Measurements from ENCODE around the gene MOB3B. TPM values are rescaled to one million over a fixed set of nuclear protein-coding genes. Genes with fewer than 3 reads are reported as not detected.
A peak's percentile ranks its signal among the peaks of the same experiment; 100 is the strongest.

MOB3B gene
- polyA plus RNA-seq, 2 of the 4 experiments (the other 2 are of a cell fraction), result 6.0 to 6.4 TPM

- TF ChIP-seq RAD21 (conservative IDR thresholded peaks at IDR 0.05 in 1 of 2, IDR thresholded peaks at IDR 0.05 in 1 of 2) (no peak), CHD2 (IDR thresholded peaks at IDR 0.05; ENCODE audit: low read length, partially characterized antibody) (no peak), CBX2 (IDR thresholded peaks at IDR 0.05; ENCODE audit: borderline replicate concordance, low read depth) (no peak), SMC3 (IDR thresholded peaks at IDR 0.05) (no peak), TP53 (CRISPR knock-in tag; IDR thresholded peaks at IDR 0.05) (no peak), FOSB (CRISPR knock-in tag; IDR thresholded peaks at IDR 0.05) (no peak)
- TF ChIP-seq, protein P1, sequence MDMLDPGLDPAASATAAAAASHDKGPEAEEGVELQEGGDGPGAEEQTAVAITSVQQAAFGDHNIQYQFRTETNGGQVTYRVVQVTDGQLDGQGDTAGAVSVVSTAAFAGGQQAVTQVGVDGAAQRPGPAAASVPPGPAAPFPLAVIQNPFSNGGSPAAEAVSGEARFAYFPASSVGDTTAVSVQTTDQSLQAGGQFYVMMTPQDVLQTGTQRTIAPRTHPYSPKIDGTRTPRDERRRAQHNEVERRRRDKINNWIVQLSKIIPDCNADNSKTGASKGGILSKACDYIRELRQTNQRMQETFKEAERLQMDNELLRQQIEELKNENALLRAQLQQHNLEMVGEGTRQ (IDR thresholded peaks at IDR 0.05), result no peak
Observed at GRCh38 chr9:27487927-27488326, 41.7 kb downstream of the MOB3B start (continued).

DNA sequence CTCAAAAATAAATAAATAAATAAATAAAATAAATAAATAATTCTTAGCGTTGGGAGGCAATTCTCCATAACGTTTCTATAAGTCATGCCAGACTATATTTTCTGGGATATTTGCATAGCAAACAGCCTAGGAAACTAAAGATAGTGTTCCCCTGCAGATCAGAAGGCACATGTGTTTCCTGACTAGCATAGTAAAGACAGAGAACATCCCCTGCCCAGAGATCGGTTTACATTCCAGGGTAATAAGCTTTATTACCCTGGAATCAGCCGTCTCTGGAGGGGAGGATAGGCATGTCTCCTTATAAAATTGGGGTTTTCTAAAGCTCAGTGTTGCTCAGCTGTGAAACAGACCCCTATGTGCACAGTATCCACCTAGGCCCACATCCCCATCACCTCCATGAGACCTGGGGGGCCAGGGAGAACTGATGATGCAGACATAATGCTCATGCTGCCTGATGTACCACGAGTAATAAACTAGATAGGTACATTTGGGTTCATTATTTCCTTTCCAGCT, 42.4 kb downstream of the MOB3B start:
- Histone ChIP-seq H3K4me3 (no peak overlapping the region), H3K27ac (no peak overlapping the region), H3K4me1 (no peaks in the 10 kb centered on the region), H3K9me3 (no peaks in the 10 kb centered on the region), H3K4me2 (no peak overlapping the region)
- DNase-seq (ENCODE audit: low read depth in 1 of 2, low spot score in 1 of 2) (no peak), ATAC-seq (no peak), FAIRE-seq (no peak)
- ChIA-PET CTCF (interaction anchor here (1.4 to 2.4 kb wide), 2 partner anchors 10 to 19 kb away, joined by 5 to 10 read pairs; no protein-coding TSS in a partner anchor), POLR2A (no interaction called here)
- 40% methylated on average over 5 of the region's 5 CpGs for WGBS (ENCODE audit: missing lambda C conversion rate)
- TF ChIP-seq ZC3H11A (IDR thresholded peaks at IDR 0.05), result 0 out of 2 replicates have a peak, but pooled peaks have one; percentile 5
- no peak for TF ChIP-seq KDM5A (IDR thresholded peaks at IDR 0.05)

DNA sequence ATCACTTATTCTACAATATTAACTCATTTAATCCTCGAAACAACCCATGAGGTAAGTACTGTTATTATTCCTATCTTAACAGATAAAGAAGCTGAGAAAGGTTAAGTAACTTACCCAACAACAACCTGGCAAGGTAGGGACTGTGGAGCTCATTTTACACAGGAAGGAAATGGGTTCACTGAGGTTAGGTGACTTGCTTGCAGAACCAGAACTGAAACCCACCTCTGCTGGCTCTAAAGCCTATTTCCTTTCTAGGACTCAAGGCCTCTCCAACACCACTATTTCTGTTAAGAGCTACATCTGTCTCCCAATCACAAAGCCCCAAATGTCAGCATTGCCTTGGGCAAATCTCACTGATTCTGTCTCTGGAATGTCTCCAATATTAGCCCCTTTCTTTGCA, 44.5 kb downstream of the MOB3B start:
- WGBS (ENCODE audit: missing lambda C conversion rate), result 65% methylated on average over 1 of the region's 1 CpG
- ChIA-PET CTCF (interaction anchor here (0.9 to 1.9 kb wide), 4 partner anchors 10 to 62 kb away, joined by 3 to 6 read pairs (median 4); partner anchors contain the start of gene MOB3B), POLR2A (no interaction called here)
- no peaks in the 10 kb centered on the region for H3K9me3 ChIP-seq
- no peak overlapping the region for H3K27ac ChIP-seq
- H3K4me2 ChIP-seq, result no peak overlapping the region
- TF ChIP-seq NR3C1 (IDR thresholded peaks at IDR 0.05) (no peak), RARB (CRISPR knock-in tag; IDR thresholded peaks at IDR 0.05) (no peak), JUN (IDR thresholded peaks at IDR 0.05) (no peak), HOXB5 (CRISPR knock-in tag; IDR thresholded peaks at IDR 0.05) (no peak), REST (IDR thresholded peaks at IDR 0.05) (no peak), EHF (CRISPR knock-in tag; IDR thresholded peaks at IDR 0.05) (no peak), RNF2 (IDR thresholded peaks at IDR 0.05; ENCODE audit: borderline replicate concordance, low read depth) (no peak), HOXB13 (CRISPR knock-in tag; IDR thresholded peaks at IDR 0.05; ENCODE audit: low read depth) (no peak), FOXS1 (CRISPR knock-in tag; IDR thresholded peaks at IDR 0.05) (no peak), ZNF302 (CRISPR knock-in tag; IDR thresholded peaks at IDR 0.05) (no peak), EP300 (IDR thresholded peaks at IDR 0.05) (no peak), MYC (IDR thresholded peaks at IDR 0.05; ENCODE audit: borderline replicate concordance, low read length) (no peak), NPAS2 (CRISPR knock-in tag; IDR thresholded peaks at IDR 0.05; ENCODE audit: borderline replicate concordance) (no peak), RAD21 (conservative IDR thresholded peaks at IDR 0.05 in 1 of 2, IDR thresholded peaks at IDR 0.05 in 1 of 2) (no peak), FOSL2 (IDR thresholded peaks at IDR 0.05) (no peak), FOSL2 (CRISPR knock-in tag; IDR thresholded peaks at IDR 0.05) (no peak), FOSB (CRISPR knock-in tag; IDR thresholded peaks at IDR 0.05) (no peak)
- TF ChIP-seq, protein P2, sequence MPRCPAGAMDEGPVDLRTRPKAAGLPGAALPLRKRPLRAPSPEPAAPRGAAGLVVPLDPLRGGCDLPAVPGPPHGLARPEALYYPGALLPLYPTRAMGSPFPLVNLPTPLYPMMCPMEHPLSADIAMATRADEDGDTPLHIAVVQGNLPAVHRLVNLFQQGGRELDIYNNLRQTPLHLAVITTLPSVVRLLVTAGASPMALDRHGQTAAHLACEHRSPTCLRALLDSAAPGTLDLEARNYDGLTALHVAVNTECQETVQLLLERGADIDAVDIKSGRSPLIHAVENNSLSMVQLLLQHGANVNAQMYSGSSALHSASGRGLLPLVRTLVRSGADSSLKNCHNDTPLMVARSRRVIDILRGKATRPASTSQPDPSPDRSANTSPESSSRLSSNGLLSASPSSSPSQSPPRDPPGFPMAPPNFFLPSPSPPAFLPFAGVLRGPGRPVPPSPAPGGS (IDR thresholded peaks at IDR 0.05), result no peak
- TF ChIP-seq, protein P3, sequence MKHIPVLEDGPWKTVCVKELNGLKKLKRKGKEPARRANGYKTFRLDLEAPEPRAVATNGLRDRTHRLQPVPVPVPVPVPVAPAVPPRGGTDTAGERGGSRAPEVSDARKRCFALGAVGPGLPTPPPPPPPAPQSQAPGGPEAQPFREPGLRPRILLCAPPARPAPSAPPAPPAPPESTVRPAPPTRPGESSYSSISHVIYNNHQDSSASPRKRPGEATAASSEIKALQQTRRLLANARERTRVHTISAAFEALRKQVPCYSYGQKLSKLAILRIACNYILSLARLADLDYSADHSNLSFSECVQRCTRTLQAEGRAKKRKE (CRISPR knock-in tag; IDR thresholded peaks at IDR 0.05; ENCODE audit: low read depth), result no peak
- ATAC-seq (no peak), DNase-seq (ENCODE audit: low read depth in 1 of 2, low spot score in 1 of 2) (no peak), FAIRE-seq (no peak)
- H3K4me1 ChIP-seq, result no peaks in the 10 kb centered on the region
- H3K4me3 ChIP-seq, result no peak overlapping the region
